ENCODE results near the gene AMN.
"Not testable (repeated sequence)": the region's sequence is repeated elsewhere in the genome, so short reads cannot be mapped to it uniquely, and the experiment has no call there.

The AMN gene

GRCh38 chr14:102922490-102923200 lies at the start of gene AMN:
AMN (plus strand) TSS chr14:102922663; CDS start chr14:102922689, 26 bp downstream.
- DNase-seq (ENCODE audit: low read depth) = no peak
- TF ChIP-seq CTCF (conservative IDR thresholded peaks at IDR 0.05; ENCODE audit: low read depth, low read length) = no peak
- peak within 1 kb of the TSS; percentile 24 for H3K4me3 ChIP-seq (ENCODE audit: low read length)

GRCh38 chr14:102873131-102873530 lies 49.3 kb upstream of the AMN start:
- no peak for DNase-seq (ENCODE audit: low read depth)
- no peak overlapping the region for H3K4me3 ChIP-seq (ENCODE audit: low read length)
- TF ChIP-seq CTCF (conservative IDR thresholded peaks at IDR 0.05; ENCODE audit: low read depth, low read length) = no peak

GRCh38 chr14:102873546-102874061 lies 48.9 kb upstream of the AMN start:
- no peak for DNase-seq (ENCODE audit: low read depth)
- no peak overlapping the region for H3K4me3 ChIP-seq (ENCODE audit: low read length)
- no peak for TF ChIP-seq CTCF (conservative IDR thresholded peaks at IDR 0.05; ENCODE audit: low read depth, low read length)

- no peak overlapping the region for H3K4me3 ChIP-seq (ENCODE audit: low read length)
- TF ChIP-seq CTCF (conservative IDR thresholded peaks at IDR 0.05; ENCODE audit: low read depth, low read length) = no peak
- DNase-seq (ENCODE audit: low read depth) = no peak
These were observed 46.8 kb upstream of the AMN start for GRCh38 chr14:102875652-102876051.

GRCh38 chr14:102877511-102877910 lies 45.0 kb upstream of the AMN start:
- H3K4me3 ChIP-seq (ENCODE audit: low read length); DNase-seq (ENCODE audit: low read depth): not testable (repeated sequence)

GRCh38 chr14:102878174-102878969 lies 44.1 kb upstream of the AMN start:
- peak; percentile 14 for TF ChIP-seq CTCF (conservative IDR thresholded peaks at IDR 0.05; ENCODE audit: low read depth, low read length)
- no peak for DNase-seq (ENCODE audit: low read depth)
- no peak overlapping the region for H3K4me3 ChIP-seq (ENCODE audit: low read length)

- no peak overlapping the region for H3K4me3 ChIP-seq (ENCODE audit: low read length)
- no peak for TF ChIP-seq CTCF (conservative IDR thresholded peaks at IDR 0.05; ENCODE audit: low read depth, low read length)
- no peak for DNase-seq (ENCODE audit: low read depth)
These were observed 43.4 kb upstream of the AMN start for GRCh38 chr14:102878970-102879460.

Data from retinal pigment epithelial cell (primary cell).